GM12801 (cell line): ENCODE results near the gene ERRFI1.

Source experiments
- CTCF ChIP-seq: IDR thresholded peaks from one replicate; pipeline ENCODE4 v1.5.1; 2011; ENCODE audit warnings: control low read depth; ENCODE audit not compliant: insufficient read length; ENCODE audit errors: extremely low read depth

Gene ERRFI1

GRCh38 chr1:8026153-8026975, at the start of gene ERRFI1:
Gene ERRFI1, minus strand, starts transcription at chr1:8026309. Its CDS starts 10,690 bp downstream, at chr1:8015619.
- no peak for TF ChIP-seq CTCF

- TF ChIP-seq CTCF: no peak
Measured at GRCh38 chr1:8075511-8076051, 49.5 kb upstream of the ERRFI1 start.

- TF ChIP-seq CTCF: no peak
Measured at GRCh38 chr1:8073112-8073855, 47.2 kb upstream of the ERRFI1 start.

GRCh38 chr1:8070381-8070811, 44.3 kb upstream of the ERRFI1 start:
- no peak for TF ChIP-seq CTCF

- no peak for TF ChIP-seq CTCF
Measured at GRCh38 chr1:8065369-8065768, 39.3 kb upstream of the ERRFI1 start.

- no peak for TF ChIP-seq CTCF
Measured at GRCh38 chr1:8063298-8064036, 37.4 kb upstream of the ERRFI1 start.

- TF ChIP-seq CTCF: no peak
Measured at GRCh38 chr1:8062861-8063260, 36.8 kb upstream of the ERRFI1 start.
